ENCODE results near the gene AGAP1.

AGAP1 gene

DNA sequence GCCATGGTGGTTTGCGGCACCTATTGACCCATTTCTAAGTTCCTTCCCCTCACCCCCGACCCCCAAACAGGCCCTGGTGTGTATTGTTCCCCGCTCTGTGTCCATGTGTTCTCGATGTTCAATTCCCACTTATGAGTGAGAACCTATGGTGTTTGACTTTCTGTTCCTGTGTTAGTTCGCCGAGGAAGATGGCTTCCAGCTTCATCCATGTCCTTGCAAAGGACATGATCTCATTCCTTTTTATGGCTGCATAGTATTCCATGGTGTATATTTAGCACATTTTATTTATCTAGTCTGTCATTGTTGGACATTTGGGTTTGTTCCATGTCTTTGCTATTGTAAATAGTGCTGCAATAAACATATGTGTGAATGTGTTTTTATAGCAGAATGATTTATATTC is 490.7 kb downstream of the AGAP1 start:
- TF ChIP-seq, protein P1, sequence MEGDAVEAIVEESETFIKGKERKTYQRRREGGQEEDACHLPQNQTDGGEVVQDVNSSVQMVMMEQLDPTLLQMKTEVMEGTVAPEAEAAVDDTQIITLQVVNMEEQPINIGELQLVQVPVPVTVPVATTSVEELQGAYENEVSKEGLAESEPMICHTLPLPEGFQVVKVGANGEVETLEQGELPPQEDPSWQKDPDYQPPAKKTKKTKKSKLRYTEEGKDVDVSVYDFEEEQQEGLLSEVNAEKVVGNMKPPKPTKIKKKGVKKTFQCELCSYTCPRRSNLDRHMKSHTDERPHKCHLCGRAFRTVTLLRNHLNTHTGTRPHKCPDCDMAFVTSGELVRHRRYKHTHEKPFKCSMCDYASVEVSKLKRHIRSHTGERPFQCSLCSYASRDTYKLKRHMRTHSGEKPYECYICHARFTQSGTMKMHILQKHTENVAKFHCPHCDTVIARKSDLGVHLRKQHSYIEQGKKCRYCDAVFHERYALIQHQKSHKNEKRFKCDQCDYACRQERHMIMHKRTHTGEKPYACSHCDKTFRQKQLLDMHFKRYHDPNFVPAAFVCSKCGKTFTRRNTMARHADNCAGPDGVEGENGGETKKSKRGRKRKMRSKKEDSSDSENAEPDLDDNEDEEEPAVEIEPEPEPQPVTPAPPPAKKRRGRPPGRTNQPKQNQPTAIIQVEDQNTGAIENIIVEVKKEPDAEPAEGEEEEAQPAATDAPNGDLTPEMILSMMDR (conservative IDR thresholded peaks at IDR 0.05; ENCODE audit: low read depth, low read length) = no peak

DNA sequence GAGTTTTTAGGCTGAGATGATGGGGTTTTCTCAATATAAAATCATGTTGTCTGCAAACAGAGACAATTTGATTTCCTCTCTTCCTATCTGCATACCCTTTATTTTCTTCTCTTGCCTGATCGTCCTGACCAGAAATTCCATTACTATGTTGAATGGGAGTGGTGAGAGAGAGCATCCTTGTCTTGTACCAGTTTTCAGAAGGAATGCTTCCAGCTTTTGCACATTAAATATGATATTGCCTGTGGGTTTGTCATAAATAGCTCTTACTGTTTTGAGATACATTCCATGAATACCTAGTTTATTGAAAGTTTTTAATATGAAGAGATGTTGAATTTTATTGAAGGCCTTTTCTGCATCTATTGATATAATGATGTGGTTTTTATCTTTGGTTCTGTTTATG is 492.5 kb downstream of the AGAP1 start:
- peak; percentile 7 for DNase-seq (ENCODE audit: low read depth)
- TF ChIP-seq, protein P1 (conservative IDR thresholded peaks at IDR 0.05; ENCODE audit: low read depth, low read length) = no peak
- no peak overlapping the region for H3K4me3 ChIP-seq (ENCODE audit: low read depth, low read length)

More for the DNA sequence above, 490.7 kb downstream of the AGAP1 start:
- DNase-seq (ENCODE audit: low read depth) = no peak
- H3K4me3 ChIP-seq (ENCODE audit: low read depth, low read length) = no peak overlapping the region

DNA sequence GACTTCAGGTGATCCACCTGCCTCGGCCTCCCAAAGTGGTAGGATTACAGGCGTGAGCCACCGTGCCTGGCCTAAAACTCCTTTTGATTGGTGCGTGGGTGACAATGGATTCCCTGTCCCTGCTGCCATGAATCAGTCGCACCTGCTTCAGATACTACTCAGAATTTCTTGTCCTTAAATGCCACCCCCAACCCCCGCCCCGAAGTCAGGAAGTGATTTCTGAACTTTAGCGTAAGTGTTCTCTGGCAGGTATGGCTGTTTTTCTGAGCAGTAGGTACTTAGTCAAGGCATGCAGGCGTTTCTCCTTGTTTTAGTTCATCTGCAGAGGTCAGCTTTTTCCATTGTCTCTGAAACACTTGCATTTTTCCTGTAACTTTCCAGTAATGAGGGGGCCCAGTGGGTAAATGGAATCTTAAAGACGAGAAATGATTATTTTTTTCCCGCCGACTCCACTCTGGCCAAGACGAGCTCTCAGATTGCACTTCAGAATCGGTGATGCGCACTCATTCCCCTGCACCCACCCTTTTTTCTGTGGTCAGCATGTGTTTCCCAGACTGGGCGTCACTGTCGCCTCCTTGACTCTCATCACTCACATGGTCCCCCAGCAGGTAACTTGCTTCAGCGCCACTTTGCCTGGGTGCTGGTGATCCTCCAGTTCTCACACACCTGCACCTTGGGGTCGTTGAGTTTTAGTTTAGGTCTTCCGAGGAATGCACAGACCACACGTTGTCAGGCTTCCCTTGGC is 494.6 kb downstream of the AGAP1 start:
- TF ChIP-seq, protein P1 (conservative IDR thresholded peaks at IDR 0.05; ENCODE audit: low read depth, low read length) = no peak
- no peak overlapping the region for H3K4me3 ChIP-seq (ENCODE audit: low read depth, low read length)
- no peak for DNase-seq (ENCODE audit: low read depth)

DNA sequence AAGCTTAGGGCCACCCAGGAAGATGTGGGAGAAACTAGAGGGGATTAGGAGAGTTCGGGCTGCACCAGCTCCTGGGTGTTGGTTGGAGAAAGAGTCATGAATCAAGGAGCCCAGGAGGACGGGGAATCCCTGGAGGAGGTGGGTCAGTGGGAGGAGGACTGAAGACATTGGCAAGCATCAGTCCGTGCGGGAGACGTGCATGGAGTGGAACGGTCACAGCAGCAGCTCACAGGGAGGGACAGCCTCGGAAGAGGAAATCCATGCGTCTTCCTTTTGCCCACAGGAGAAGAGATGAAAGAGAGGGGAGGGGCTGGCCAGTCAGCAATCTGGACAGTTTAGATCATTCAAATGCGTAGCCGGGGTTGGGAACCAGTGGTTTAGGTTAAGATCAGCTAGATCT is 495.7 kb downstream of the AGAP1 start:
- DNase-seq (ENCODE audit: low read depth) = no peak
- H3K4me3 ChIP-seq (ENCODE audit: low read depth, low read length) = no peak overlapping the region

DNA sequence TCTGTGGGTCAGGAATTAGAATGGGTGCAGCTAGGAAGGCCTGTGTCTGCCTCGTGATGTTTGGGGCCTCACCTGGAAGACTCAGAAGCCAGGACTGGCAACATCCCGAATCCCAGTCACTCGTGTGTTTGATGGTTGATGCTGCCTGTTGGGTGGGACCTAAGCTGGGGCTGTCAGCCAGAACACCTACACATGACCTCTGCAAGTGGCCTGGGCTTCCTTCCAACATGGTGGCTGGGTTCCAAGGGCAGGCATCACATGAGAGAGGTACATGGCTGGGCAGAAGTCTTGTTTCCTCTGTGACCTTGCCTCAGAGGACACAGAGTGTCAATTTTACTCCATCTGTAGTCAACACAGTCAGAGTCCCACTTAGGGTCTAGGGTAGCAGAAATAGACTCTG is 496.5 kb downstream of the AGAP1 start:
- TF ChIP-seq, protein P1 (conservative IDR thresholded peaks at IDR 0.05; ENCODE audit: low read depth, low read length) = no peak
- DNase-seq (ENCODE audit: low read depth) = no peak

More for the DNA sequence above, 495.7 kb downstream of the AGAP1 start:
- TF ChIP-seq, protein P1 (conservative IDR thresholded peaks at IDR 0.05; ENCODE audit: low read depth, low read length) = no peak

DNA sequence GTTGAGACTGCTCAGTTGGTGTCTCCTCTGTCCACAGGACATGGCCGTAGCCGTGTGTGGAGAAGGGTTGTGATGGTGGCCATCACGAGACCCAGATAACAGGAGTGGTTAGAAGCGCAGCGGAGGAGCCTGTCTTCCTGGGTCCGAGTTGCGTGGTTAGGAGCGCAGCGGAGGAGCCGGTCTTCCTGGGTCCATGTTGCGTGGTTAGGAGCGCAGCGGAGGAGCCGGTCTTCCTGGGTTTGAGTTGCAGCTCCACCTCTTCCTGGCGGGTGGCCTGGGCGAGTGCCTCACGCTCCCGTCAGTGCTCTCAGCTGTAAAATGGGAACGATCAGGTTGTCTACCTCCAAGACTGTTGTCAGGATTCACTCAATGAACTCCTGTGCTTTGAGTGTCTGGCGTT is 498.2 kb downstream of the AGAP1 start:
- no peak overlapping the region for H3K4me3 ChIP-seq (ENCODE audit: low read depth, low read length)
- no peak for DNase-seq (ENCODE audit: low read depth)
- TF ChIP-seq, protein P1 (conservative IDR thresholded peaks at IDR 0.05; ENCODE audit: low read depth, low read length) = no peak

More for the DNA sequence above, 496.5 kb downstream of the AGAP1 start:
- no peak overlapping the region for H3K4me3 ChIP-seq (ENCODE audit: low read depth, low read length)

DNA sequence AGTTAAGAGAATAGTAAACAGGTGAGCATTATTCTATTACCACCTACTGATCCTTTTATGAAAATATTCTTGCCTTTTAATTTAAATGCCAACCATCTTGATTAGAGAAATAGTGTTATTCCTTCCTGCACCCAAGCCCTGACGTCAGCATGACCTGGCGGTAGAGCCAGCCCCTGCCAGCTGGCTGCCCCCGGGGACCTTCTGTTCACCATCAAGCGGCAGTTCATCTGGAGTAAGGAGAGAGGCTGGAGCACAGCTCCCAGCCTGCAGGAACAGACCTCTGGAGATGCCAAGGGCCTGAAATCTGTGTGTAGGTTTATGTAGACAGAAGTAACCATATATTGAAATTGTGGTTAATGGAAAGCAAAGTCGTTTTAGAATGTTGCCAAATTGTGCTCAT is 502.6 kb downstream of the AGAP1 start:
- DNase-seq (ENCODE audit: low read depth) = no peak
- TF ChIP-seq, protein P1 (conservative IDR thresholded peaks at IDR 0.05; ENCODE audit: low read depth, low read length) = no peak
- no peak overlapping the region for H3K4me3 ChIP-seq (ENCODE audit: low read depth, low read length)
